Measurements from ENCODE around the gene BTBD6. TPM values are rescaled to one million over a fixed set of nuclear protein-coding genes. Genes with fewer than 3 reads are reported as not detected.
A peak's percentile ranks its signal among the peaks of the same experiment; 100 is the strongest.

The BTBD6 gene
- total RNA-seq, 1 donor from 2014 or later, result 35.3 TPM

DNA sequence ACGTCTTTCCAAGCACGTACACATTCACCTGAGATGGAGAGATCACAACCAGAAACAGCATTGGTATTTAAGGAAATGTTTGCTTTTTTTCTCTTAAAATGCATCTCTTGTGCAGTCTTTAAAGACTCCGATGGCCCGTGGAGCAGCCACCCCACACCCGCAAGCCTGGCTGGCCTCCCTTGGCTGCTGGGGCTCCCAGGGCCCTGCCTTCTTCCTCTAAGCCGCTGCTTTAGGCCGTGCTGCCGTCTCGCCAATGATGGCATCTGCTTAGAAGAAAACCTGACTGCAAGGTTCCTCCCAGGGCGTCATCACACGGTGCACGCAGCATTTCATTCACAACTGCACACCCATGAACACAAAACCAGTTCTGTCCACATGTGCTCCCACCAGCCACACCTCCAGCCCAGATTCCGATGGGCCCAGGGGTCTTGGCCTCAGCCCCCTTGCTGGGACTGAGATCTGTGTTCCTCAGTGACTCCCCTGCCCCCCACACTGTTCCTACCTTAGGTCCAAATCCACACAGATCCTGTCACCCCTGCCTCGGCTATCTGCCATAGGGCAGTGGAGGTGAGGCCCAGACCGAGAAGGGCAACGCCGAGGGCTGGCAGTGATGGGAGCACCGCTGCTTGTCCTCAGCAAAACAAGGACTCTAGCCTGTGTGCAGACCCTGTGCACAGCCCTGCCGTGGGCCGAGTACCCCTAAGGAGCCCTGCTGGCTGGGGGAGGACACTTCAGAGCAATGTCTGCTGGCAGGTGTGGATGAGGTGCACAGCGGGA, 4.4 kb downstream of the BTBD6 start:
- Mint-ChIP-seq H3K27me3 (ENCODE audit: unreplicated experiment) (no peaks in the 10 kb centered on the region), H3K36me3 (ENCODE audit: unreplicated experiment) (peaks cover 12% of the 10 kb centered on the region), H3K4me3 (ENCODE audit: unreplicated experiment) (no peak overlapping the region), H3K4me1 (ENCODE audit: unreplicated experiment) (peaks cover 16% of the 10 kb centered on the region), H3K27ac (ENCODE audit: unreplicated experiment) (peak overlapping the region; percentile 23), H3K9me3 (ENCODE audit: unreplicated experiment) (no peaks in the 10 kb centered on the region)
- TF ChIP-seq, protein P1, sequence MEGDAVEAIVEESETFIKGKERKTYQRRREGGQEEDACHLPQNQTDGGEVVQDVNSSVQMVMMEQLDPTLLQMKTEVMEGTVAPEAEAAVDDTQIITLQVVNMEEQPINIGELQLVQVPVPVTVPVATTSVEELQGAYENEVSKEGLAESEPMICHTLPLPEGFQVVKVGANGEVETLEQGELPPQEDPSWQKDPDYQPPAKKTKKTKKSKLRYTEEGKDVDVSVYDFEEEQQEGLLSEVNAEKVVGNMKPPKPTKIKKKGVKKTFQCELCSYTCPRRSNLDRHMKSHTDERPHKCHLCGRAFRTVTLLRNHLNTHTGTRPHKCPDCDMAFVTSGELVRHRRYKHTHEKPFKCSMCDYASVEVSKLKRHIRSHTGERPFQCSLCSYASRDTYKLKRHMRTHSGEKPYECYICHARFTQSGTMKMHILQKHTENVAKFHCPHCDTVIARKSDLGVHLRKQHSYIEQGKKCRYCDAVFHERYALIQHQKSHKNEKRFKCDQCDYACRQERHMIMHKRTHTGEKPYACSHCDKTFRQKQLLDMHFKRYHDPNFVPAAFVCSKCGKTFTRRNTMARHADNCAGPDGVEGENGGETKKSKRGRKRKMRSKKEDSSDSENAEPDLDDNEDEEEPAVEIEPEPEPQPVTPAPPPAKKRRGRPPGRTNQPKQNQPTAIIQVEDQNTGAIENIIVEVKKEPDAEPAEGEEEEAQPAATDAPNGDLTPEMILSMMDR (IDR thresholded peaks at IDR 0.05), result no peak
- DNase-seq (ENCODE audit: extremely low spot score, unreplicated experiment), result no peak

DNA sequence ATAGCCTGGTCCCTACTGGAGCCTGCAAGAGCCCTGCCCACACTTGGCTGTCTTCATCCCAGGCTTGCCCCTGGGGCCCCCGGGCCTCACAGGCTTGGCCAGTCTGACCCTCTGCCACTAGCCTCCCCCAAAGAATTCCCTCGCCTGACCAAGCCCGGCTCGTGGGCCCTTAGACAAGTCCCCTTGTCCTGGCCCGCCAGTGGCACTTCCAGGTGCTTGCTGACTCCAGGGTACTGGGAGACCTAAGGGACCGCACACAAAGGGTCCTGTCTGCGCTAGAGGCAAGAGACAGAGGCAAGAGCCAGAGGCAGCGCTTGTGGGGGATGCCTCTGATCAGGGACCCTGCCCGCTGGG, 5.0 kb downstream of the BTBD6 start:
- TF ChIP-seq, protein P1 (IDR thresholded peaks at IDR 0.05), result no peak
- Mint-ChIP-seq H3K27ac (ENCODE audit: unreplicated experiment) (no peak overlapping the region), H3K27me3 (ENCODE audit: unreplicated experiment) (no peaks in the 10 kb centered on the region), H3K4me3 (ENCODE audit: unreplicated experiment) (no peak overlapping the region), H3K4me1 (ENCODE audit: unreplicated experiment) (peaks cover 14% of the 10 kb centered on the region), H3K9me3 (ENCODE audit: unreplicated experiment) (no peaks in the 10 kb centered on the region), H3K36me3 (ENCODE audit: unreplicated experiment) (peaks cover 12% of the 10 kb centered on the region)
- DNase-seq (ENCODE audit: extremely low spot score, unreplicated experiment), result no peak

DNA sequence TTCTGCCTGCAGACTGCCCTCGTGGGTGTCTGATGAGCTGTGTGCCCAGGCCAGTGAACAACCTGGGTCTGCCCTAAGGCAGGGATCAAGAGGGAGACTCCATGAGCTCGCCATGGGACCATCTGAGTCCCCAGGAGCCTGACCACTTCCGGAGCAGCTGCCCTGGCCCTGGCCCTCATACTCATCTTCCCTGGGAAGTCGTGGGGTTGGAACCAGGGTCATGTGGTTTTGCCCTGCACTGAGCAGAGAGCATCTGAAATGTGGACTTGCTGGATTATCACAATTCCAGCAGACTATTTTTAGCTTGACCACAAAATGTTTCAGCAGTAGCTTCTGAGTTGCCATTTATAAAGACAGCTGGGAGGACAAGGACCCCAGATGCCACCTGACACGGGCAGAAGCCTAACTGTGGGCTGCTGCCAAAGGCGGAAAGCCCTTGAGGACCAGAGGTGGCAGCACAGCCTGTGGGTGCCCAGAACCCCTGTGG, 6.7 kb downstream of the BTBD6 start:
- no peak for DNase-seq (ENCODE audit: extremely low spot score, unreplicated experiment)
- TF ChIP-seq, protein P1 (IDR thresholded peaks at IDR 0.05), result no peak
- Mint-ChIP-seq H3K27ac (ENCODE audit: unreplicated experiment) (no peak overlapping the region), H3K36me3 (ENCODE audit: unreplicated experiment) (peaks cover 11% of the 10 kb centered on the region), H3K4me1 (ENCODE audit: unreplicated experiment) (peaks cover 6% of the 10 kb centered on the region), H3K9me3 (ENCODE audit: unreplicated experiment) (no peaks in the 10 kb centered on the region), H3K27me3 (ENCODE audit: unreplicated experiment) (no peaks in the 10 kb centered on the region), H3K4me3 (ENCODE audit: unreplicated experiment) (no peak overlapping the region)

DNA sequence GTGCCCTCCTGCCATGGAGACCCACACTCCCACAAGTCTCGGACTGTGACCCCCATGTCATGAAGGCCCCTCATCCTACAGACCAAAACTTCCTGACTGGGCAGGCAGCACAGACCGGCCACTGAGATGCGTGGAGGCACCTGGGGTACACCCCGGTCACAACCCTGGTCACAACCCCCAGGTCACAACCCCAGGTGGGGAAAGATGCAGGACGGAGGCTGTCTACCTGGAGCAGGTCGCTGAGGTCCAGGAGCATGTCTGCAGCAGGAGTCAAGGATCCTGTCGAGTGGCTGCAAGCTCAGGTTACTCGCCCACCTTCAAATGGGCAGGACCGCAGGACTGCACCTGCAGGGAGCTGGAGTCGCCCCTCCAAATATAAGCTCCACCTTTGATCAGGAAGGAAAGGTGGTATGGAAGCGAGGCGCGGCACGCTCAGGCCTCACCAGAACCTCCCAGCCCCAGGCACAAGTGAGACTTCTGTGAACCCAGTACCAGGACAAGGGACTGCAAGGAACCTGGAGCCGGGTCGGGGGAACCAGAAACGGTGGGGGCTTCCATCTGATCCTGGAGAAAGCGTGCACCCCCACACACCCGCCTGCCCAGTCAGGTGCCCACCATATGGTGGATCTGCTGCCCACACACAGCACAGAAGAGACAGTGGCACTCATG, 8.1 kb downstream of the BTBD6 start:
- H3K27me3 Mint-ChIP-seq (ENCODE audit: unreplicated experiment), result no peaks in the 10 kb centered on the region
- TF ChIP-seq, protein P1 (IDR thresholded peaks at IDR 0.05), result no peak
- no peak overlapping the region for H3K27ac Mint-ChIP-seq (ENCODE audit: unreplicated experiment)
- no peak for DNase-seq (ENCODE audit: extremely low spot score, unreplicated experiment)
- no peaks in the 10 kb centered on the region for H3K9me3 Mint-ChIP-seq (ENCODE audit: unreplicated experiment)
- H3K36me3 Mint-ChIP-seq (ENCODE audit: unreplicated experiment), result peaks cover 8% of the 10 kb centered on the region
- H3K4me1 Mint-ChIP-seq (ENCODE audit: unreplicated experiment), result peaks cover 6% of the 10 kb centered on the region
- H3K4me3 Mint-ChIP-seq (ENCODE audit: unreplicated experiment), result no peak overlapping the region

DNA sequence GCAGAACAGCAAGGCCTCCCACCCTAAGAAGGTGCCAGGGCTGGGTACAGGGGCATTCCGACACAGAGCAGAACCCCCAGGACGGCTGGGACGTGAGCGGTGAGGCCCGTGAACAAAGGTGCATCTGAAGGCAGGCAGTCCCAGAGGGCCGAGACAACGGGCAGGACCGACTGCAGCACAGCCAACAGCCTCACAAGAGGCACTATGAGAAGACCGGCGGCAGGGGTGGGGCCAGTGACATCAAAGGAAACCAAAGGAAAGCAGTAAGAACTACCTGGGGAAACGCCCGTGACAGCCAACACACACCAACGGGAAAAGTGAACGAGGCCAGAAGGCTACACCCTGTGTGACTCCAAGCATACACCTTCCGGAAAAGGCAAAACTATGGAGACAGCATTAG, 9.1 kb downstream of the BTBD6 start:
- Mint-ChIP-seq H3K4me1 (ENCODE audit: unreplicated experiment) (peaks cover 6% of the 10 kb centered on the region), H3K9me3 (ENCODE audit: unreplicated experiment) (no peaks in the 10 kb centered on the region), H3K36me3 (ENCODE audit: unreplicated experiment) (peaks cover 8% of the 10 kb centered on the region), H3K27me3 (ENCODE audit: unreplicated experiment) (no peaks in the 10 kb centered on the region), H3K27ac (ENCODE audit: unreplicated experiment) (no peak overlapping the region), H3K4me3 (ENCODE audit: unreplicated experiment) (no peak overlapping the region)
- DNase-seq (ENCODE audit: extremely low spot score, unreplicated experiment), result no peak
- TF ChIP-seq, protein P1 (IDR thresholded peaks at IDR 0.05), result no peak
